ENCODE results near the gene HIC1.
"Not testable (repeated sequence)": the region's sequence is repeated elsewhere in the genome, so short reads cannot be mapped to it uniquely, and the experiment has no call there.

The HIC1 gene, protein sequence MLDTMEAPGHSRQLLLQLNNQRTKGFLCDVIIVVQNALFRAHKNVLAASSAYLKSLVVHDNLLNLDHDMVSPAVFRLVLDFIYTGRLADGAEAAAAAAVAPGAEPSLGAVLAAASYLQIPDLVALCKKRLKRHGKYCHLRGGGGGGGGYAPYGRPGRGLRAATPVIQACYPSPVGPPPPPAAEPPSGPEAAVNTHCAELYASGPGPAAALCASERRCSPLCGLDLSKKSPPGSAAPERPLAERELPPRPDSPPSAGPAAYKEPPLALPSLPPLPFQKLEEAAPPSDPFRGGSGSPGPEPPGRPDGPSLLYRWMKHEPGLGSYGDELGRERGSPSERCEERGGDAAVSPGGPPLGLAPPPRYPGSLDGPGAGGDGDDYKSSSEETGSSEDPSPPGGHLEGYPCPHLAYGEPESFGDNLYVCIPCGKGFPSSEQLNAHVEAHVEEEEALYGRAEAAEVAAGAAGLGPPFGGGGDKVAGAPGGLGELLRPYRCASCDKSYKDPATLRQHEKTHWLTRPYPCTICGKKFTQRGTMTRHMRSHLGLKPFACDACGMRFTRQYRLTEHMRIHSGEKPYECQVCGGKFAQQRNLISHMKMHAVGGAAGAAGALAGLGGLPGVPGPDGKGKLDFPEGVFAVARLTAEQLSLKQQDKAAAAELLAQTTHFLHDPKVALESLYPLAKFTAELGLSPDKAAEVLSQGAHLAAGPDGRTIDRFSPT
- long read RNA-seq, donor 1, transcript HIC1-205 (2 exons, 1,134 nt): major isoform, 21 of 24 reads
- long read RNA-seq, donor 1, partial matches to known transcripts: 0 of 24 reads
- long read RNA-seq, donor 1, other reads (novel, unspliced or antisense): 0 of 24 reads
- long read RNA-seq, donor 2, transcript HIC1-205 (2 exons, 1,134 nt): major isoform, 11 of 13 reads
- long read RNA-seq, donor 2, partial matches to known transcripts: 0 of 13 reads
- long read RNA-seq, donor 2, other reads (novel, unspliced or antisense): 0 of 13 reads
- long read RNA-seq, donor 3, transcript HIC1-205 (2 exons, 1,134 nt): major isoform, 7 of 8 reads
- long read RNA-seq, donor 3, partial matches to known transcripts: 0 of 8 reads
- long read RNA-seq, donor 3, other reads (novel, unspliced or antisense): 0 of 8 reads
- long read RNA-seq, donor 4, transcript HIC1-205 (2 exons, 1,134 nt): major isoform, 19 of 21 reads
- long read RNA-seq, donor 4, partial matches to known transcripts: 0 of 21 reads
- long read RNA-seq, donor 4, other reads (novel, unspliced or antisense): 0 of 21 reads
- long read RNA-seq, donor 5, transcript HIC1-205 (2 exons, 1,134 nt): major isoform, 20 of 38 reads
- long read RNA-seq, donor 5, partial matches to known transcripts: 17 of 38 reads
- long read RNA-seq, donor 5, other reads (novel, unspliced or antisense): 0 of 38 reads
- long read RNA-seq, donor 6, transcript HIC1-205 (2 exons, 1,134 nt): major isoform, 10 of 14 reads
- long read RNA-seq, donor 6, partial matches to known transcripts: 0 of 14 reads
- long read RNA-seq, donor 6, other reads (novel, unspliced or antisense): 0 of 14 reads
- long read RNA-seq, donor 7: 0 reads
- long read RNA-seq, donor 8, transcript HIC1-205 (2 exons, 1,134 nt): major isoform, 17 of 31 reads
- long read RNA-seq, donor 8, partial matches to known transcripts: 8 of 31 reads
- long read RNA-seq, donor 8, other reads (novel, unspliced or antisense): 0 of 31 reads

DNA sequence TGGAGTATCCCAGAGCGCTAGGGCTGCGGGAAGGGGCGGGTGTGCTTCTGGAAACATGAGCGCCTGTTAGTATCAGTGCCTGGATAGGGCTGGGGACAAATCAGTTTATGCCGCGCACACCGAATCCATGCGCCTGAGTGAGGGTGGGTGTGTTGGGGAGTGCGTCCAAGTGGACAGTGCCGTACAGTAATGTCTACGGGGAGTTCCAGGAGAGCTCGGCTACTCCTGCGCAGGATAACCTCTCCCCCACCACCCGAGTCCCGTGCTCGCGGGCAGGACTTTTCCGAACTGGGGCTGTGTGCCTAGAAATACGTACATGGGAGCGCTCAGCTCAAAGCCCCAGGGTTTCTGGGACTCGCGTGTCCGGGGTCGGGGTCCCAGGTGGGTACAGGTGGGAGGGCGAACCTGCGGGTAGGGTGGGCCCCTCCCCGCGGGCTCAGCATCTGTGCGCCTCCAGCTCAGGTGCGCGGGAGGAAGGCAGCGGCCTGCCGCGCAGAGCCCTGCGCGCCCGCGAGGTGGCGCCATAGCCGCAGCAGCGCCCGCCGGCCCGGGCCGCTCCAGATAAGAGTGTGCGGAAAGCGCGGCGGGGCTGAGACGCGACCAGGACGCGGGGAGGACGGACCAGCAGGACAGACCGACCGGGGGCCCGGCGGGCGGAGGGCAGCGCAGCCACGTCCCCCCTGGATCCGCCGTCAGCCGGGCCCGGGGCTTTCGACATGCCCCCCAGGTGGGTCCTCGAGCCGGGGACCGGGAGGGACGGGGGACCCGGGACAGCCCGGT is at the start of gene HIC1:
TSS of gene HIC1 (plus strand) at position 592 of the 780 bp plus-strand sequence. CDS start 1,588 bp downstream, outside the sequence.
- DNase-seq: peak; percentile 95

DNA sequence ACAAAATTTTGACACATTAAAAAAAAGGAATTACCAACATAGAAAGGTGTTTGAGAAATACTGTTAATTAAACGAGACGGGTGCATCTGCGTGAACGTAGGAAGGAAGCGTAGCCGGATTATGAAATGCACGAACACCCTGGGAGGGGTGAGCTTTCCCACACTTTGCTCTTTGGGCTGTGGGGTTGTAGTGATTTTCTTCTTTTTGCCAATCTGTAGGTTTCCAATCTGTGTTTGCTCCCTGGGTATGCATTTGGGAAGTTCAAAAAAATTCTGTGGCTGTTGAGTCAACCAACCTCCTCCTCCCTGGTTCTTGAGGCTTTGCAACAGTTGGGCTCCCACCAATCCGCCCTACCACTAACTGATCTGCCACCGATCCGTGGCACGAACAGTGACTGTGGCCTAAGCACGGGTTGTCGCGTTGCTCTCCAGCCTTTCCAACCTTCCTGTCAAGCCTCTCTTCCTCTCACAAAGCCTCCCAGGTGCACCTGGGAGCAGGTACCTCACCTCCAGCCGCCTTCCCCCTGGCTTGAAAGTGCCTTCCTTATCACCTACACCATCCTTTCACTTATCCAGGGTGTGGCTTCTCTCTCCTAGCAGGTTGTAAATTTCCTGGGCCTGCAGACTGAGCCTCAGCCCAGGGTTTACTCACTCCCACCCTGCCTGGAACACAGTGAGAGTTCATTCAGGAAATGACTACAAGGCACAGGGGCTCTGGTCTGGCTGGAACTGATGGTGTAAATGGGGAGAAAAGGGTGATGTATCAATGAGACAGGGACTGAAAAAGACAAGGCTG is 46.4 kb upstream of the HIC1 start:
- no peak for DNase-seq

DNA sequence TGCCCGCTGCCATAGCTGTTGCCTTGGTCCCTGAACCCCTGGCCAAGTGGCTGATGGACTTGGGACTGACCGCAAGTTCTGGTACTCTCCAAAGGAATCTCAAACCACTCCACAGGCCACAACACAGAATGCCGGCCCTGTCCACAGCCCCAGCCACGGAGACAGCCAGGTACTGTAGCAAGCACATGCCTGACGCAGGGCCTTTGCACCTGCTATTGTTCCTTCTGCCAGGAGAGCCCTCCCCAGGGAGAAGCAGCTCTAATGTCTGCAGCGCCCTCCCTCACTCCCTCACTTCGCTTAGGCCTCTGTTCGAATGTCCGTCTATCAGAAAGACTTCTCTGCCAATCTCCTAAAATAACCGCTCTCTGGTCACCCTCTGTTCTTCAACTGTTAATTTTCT is 45.2 kb upstream of the HIC1 start:
- DNase-seq: no peak

DNA sequence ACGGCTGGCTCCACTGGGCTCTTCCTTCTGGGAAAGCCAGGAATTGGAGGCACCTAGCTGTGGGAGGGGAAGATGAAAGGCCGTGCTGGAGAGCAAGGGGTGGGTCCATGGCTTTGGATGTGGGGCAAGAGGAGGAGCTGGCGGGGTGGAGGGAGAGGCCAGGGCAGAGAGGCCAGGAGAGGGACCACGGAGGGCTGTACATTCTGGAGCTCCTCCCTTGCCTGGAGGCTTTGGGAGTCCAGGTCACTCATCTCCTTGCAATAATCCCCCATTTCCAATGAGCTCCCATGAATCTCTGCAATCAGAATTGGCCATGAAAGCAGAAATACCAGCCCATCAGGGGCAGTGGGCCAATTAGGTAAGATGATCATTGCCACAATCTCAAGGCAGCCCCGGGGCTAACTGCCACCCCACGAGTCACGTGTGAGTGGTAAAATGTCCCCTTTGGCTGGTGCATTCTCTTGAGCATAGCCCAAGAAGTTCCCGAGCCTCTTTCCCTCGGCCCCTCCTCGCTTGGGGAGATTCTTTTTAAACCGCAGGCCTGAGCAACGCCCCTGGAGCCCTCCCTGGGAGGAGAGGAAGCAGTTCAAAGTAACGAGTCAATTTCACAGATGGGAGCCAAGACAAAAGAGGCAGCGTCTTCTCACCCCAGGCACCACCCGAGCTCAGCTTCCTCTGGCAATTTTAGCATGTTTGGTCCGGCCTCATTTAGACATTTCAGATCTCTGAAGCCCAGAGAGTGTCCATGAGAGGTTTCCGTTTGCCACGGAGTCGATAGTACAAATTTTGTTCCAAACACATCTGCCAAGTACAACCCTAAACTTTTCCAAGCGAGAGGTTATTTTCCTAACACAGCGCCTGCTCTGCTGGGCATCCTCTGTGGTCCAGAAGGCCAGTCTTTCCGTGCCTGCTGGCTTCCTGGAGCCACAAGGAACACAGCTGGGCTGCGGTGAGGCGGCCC is 43.2 kb upstream of the HIC1 start:
- no peak for DNase-seq

DNA sequence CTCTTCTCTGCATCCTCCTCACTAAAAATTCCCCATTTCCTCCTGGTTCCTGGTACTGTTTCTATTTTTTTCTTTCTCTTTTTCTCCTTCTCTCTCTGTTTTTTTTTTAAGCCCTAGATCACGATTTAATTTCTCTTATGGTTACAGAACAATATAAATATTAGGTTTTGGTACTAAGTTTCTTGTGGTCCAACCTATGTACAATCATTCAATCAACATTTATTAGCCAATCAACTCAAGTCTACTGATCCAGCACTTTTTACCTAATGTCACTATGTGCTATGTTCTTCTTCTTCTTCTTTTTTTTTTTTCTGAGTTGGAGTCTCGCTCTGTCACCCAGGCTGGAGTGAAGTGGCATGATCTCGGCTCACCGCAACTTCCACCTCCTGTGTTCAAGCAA is 42.4 kb upstream of the HIC1 start:
- DNase-seq: no peak

DNA sequence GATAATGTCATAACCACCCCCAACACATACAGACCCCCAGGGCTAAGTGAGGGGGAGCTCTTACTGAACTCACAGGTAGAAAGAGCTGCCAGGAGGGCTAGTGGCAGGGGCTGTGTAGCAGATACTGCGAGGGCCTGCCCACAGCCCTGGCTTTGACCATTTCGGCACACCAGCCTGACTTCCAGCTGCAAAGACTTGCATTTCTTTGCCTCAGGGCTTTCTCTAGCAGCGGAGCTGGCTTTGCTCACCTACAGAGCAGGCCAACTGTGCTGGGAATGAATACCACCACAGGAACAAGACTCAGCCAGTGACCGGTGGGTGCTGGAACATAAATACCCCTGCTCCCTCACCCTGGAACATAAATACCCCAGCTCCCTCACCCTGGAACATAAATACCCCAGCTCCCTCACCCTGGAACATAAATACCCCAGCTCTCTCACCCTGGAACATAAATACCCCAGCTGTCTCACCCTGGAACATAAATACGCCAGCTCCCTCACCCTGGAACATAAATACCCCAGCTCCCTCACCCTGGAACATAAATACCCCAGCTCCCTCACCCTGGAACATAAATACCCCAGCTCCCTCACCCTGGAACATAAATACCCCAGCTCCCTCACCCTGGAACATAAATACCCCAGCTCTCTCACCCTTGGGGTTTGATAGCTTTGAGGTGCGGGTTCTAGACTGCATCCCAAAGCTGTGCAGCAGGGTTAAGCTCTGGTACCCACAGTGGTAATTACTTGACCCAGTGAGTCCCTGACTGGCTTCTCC is 41.5 kb upstream of the HIC1 start:
- DNase-seq: not testable (repeated sequence)

DNA sequence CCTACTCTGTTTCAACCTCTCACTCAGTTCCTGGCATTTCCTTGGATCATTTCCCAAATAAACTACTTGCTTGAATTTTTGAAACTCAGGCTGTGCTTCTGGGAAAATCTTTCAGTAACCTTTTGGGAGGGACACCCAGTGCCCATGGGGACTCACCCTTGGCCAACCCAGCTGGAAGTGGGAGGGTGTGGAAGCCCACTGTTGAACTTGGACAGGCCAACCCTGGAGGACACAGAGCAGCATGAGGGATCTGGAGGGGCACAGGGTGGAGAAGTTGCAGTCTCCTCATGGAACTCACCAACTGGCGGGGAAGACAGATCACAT is 40.9 kb upstream of the HIC1 start:
- no peak for DNase-seq

DNA sequence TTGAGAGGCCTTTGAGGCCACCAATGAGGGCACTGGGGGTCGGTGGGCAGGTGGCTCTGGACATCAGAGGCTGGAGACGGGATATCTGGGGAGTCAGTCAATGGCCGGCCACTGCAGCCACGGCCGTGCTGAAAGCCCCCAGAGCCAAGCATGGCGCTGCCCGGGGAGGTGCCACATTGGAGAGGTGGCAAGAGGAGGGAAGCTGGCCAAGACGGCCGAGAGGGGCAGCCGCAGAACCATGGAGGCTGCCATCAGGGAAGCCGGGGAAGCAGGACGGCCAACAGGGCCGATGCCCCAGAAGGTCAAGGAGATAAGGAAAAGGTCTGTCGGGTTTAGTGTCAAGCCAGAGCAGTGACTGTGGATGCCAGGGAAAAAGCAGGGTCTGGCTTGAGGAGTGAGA is 39.6 kb upstream of the HIC1 start:
- DNase-seq: no peak

DNA sequence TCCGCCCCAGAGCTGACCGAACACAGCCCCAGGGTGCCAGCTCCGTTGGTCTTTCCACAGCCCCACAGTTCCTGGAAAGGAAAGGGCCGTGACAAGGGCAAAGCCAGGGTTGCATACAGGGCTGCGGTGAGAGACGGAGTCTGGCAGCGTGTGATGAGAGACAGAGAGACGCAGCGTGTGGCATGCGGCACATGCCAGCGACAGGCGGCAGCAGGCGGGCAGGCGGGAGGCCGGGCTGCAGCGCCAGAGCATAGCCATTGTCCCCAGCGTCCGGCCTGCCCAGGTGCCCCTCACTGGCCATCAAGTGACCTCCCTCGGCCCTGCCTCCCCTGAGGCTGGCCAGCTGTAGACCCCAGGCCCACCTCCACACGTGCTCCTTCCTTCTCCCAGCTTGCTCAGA is 38.4 kb upstream of the HIC1 start:
- DNase-seq: no peak

DNA sequence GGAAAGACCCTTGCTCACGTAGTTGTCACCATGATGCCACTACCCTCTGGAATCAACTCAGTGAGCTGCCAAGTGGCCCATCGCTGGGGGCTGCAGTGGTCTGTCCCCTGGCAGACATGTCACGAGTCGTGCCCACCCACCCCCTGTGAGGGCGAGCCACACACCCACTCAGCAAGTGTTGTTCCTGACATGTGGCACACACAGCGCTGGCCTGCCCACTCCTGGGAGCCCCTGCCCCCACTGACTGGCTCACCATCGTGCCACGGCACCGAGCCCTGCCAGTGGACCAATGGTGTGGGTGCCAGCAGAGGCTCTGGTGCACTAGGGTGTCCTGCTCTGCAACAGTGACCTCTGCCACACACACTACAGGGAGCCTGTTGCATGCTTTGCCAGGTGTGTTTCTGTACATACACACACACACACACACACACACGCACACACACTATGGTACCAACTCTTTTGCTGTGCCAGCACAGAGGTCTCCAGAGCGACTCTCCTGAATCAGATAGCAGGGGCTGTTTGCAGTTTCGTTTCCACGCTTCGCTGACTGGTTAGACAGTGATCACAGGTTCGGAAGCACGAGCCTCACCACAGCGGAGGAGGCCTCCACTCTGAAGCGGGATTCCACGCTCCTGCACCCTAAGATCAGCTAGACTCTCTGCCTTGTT is 37.5 kb upstream of the HIC1 start:
- DNase-seq: no peak

DNA sequence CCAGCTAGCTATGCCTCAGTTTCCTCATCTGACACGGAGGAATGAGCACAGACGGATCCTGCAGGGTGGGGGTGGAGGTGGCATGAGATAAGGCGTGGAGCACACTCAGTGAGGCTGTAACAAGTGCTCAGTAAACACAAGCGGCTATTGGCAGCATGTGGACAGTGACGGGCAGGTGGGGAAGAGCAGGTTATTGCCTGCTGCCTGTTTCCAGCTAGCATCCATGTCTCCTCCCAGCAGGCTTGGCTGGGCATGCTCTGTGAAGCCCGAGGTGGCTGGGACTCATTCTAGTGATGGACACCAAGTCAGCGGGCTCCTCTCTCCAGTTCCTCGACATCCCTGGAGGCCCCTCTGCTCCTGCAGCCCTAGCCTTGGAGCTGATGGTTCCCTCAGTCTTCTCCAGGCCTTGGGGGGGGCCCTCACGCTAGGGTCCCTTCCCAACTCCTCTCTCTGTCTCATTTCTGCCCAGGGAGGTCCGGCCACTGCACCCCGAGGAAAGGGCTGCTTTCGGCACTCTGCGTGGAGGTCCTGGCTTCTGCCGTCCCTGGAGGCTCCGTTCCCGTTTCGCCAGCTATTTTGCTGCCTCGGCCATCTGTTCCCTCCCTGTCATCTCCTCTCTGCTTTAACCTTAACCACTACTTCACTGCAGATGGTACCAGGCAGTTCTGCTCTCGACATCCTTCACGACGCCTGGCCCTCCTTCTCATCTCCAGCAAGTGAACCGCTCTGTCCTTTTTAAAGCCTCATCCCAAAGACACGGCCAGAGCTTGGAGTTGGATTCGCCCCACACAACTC is 36.0 kb upstream of the HIC1 start:
- DNase-seq: no peak

DNA sequence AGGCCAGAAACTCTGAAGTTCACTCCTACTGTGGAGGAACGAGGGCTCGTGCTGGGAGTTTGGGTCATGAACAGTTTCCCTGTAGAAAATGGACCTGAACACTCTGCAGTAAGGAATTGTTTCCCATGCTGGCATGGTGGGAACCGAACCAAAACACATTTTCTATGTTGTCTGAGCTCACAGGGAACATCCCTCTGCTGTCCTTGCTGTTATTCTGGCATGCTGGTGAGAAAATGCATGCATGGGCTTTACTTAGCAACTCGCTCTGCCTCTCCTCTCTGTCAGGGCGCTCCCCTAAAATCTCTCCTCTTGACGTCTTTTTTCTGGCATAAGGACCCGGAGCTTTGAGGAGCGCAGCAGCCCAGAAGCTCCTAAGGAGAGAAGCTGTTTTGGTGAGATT is 35.2 kb upstream of the HIC1 start:
- no peak for DNase-seq

DNA sequence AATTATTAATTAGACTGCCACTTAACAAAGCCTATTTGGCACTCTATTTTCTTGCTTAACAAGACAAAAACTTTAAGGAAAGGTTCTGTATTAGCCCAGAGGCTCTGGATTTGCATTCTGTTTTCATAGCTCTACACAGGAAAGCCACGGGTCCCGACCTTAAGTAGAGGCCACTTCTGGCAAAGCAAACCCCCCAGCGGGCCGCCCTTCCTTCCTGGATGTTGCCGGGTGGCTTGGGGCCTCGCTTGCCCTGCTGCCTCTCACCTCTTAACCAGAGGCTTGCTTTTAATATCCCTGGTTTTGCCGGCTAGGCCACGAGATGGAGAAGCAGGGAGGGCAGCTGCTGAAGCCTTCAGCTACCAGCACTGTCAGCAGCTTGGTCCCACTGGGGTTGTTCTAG is 34.2 kb upstream of the HIC1 start:
- DNase-seq: no peak

DNA sequence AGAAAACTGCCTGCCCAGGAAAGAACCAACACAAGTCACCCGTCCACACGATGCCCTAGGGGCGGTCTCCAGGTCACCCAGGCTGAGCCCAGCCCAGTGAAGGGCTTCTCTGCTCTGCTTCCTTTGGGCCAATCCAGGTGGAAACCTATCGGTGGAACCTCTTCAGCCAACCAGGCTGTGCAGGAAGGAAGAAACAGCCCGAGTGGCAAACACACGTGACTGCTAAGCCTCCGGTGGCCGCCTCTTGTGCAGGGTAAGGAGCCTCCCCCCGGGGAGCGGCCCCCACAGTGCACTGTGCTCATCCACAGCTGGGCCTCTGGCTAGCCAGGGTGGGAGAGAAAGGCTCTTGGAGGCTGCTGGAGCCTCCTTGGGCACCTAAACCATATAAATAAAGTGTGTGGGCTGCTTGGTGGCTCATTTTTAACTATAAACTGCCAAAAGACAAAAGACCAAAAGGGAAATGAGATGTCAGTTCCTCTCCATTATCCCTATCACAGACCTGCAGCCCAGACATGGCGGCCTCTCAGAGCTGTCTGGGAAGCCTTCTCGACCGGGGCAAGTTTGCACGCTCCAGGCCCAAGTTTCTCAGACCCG is 32.2 kb upstream of the HIC1 start:
- no peak for DNase-seq

DNA sequence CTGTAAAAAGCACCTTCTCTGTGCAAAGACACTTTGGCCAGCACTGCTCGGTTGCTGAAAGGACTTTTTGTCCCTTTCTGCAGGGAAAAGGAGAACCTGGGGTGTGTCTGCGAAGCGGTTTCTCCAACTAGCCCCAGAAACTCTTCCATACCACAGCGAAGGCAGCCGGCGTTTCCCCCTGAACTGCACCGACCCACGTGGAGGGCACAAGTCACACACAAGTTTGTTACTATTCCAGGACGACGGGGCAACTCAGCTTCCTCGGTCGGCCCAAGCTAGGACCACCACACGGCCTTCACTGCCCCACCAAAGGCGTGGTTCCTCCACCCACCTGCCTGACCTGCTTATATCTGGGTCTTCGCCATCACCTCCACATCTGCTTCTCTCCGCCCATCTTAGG is 31.6 kb upstream of the HIC1 start:
- DNase-seq: no peak
